Breast epithelium (tissue), 3 donors: Measurements from ENCODE around the gene XKR7.
"Not testable (repeated sequence)": the region's sequence is repeated elsewhere in the genome, so short reads cannot be mapped to it uniquely, and the experiment has no call there.

Experiments
- CTCF ChIP-seq, 3 donors: fragments of 450-650 bp; IDR thresholded peaks; one replicate each; pipeline ENCODE4 v1.5.1; 2016 to 2017; ENCODE audit warnings: antibody characterized with exemption in 3 of 3, mild to moderate bottlenecking in 3 of 3, moderate library complexity in 3 of 3
- POLR2A ChIP-seq: fragments of 450-650 bp; IDR thresholded peaks from one replicate; pipeline ENCODE4 v1.6.1; 2016; ENCODE audit warnings: antibody characterized with exemption, mild to moderate bottlenecking, moderate library complexity
- POLR2AphosphoS5 ChIP-seq, 3 donors: sonication (generic); formaldehyde crosslinking; IDR thresholded peaks; one replicate each; pipeline ENCODE4 v1.6.1; 2017; ENCODE audit warnings: antibody characterized with exemption in 3 of 3

GRCh38 chr20:31929631-31930030, 38.3 kb upstream of the XKR7 start:
- not testable (repeated sequence) for TF ChIP-seq POLR2A; CTCF (IDR thresholded peaks at IDR 0.05); POLR2AphosphoS5 (IDR thresholded peaks at IDR 0.05)
